ENCODE measurements around the gene PATL2. TPM values are rescaled to one million over a fixed set of nuclear protein-coding genes. Genes with fewer than 3 reads are reported as not detected.

PATL2 gene
- total and polyA plus RNA-seq, 2 experiments from 2014 or later = 0.19 TPM; not detected in 1

DNA sequence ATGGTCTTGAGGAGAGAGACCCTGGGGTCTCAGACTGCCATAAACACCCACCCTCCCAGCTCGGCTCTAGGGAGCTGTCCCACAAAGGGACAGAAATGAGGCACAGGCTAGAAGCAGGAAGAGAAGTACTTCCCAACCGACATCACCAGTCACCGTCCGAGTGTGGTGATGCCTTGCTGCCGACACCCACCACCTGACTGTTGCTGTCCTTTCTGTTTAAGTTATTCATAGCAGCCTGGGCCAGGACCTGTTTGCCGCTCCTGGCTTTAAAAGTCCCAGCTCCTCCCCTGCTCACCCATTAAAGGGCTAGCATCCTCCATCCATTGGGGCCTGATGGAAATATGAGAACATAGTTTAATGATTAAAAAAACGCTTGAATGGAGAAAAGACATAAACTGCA is 34.4 kb downstream of the PATL2 start:
- no peak overlapping the region for H3K4me3 ChIP-seq
- no peak overlapping the region for H3K4me2 ChIP-seq
- Mint-ChIP-seq H3K27ac (no peak overlapping the region), H3K9me3 (no peaks in the 10 kb centered on the region), H3K4me3 (no peak overlapping the region), H3K4me1 (peaks cover 3% of the 10 kb centered on the region; the same call in 1 of the 3 replicates), H3K36me3 (ENCODE audit: low read depth) (no peaks in the 10 kb centered on the region), H3K27me3 (ENCODE audit: insufficient read depth, low read depth, poor library complexity) (peaks cover 2% of the 10 kb centered on the region)
- TF ChIP-seq, protein P1, sequence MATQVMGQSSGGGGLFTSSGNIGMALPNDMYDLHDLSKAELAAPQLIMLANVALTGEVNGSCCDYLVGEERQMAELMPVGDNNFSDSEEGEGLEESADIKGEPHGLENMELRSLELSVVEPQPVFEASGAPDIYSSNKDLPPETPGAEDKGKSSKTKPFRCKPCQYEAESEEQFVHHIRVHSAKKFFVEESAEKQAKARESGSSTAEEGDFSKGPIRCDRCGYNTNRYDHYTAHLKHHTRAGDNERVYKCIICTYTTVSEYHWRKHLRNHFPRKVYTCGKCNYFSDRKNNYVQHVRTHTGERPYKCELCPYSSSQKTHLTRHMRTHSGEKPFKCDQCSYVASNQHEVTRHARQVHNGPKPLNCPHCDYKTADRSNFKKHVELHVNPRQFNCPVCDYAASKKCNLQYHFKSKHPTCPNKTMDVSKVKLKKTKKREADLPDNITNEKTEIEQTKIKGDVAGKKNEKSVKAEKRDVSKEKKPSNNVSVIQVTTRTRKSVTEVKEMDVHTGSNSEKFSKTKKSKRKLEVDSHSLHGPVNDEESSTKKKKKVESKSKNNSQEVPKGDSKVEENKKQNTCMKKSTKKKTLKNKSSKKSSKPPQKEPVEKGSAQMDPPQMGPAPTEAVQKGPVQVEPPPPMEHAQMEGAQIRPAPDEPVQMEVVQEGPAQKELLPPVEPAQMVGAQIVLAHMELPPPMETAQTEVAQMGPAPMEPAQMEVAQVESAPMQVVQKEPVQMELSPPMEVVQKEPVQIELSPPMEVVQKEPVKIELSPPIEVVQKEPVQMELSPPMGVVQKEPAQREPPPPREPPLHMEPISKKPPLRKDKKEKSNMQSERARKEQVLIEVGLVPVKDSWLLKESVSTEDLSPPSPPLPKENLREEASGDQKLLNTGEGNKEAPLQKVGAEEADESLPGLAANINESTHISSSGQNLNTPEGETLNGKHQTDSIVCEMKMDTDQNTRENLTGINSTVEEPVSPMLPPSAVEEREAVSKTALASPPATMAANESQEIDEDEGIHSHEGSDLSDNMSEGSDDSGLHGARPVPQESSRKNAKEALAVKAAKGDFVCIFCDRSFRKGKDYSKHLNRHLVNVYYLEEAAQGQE (IDR thresholded peaks at IDR 0.05; ENCODE audit: unreplicated experiment) = no peak
- no peak for TF ChIP-seq ZNF114 (CRISPR knock-in tag; IDR thresholded peaks at IDR 0.05)
- no peak for TF ChIP-seq ZNF331 (CRISPR knock-in tag; IDR thresholded peaks at IDR 0.05; ENCODE audit: low read depth)
- TF ChIP-seq POLR2AphosphoS5 (IDR thresholded peaks at IDR 0.05; ENCODE audit: low read depth) = no peak
- no peaks in the 10 kb centered on the region for H3K36me3 ChIP-seq (ENCODE audit: insufficient read depth)
- 0 out of 2 replicates have a peak overlapping the region, but pooled peaks have one; percentile 69 for H2AFZ ChIP-seq
- DNase-seq (ENCODE audit: low spot score) (no peak), ATAC-seq (no peak)
- H3K4me1 ChIP-seq (ENCODE audit: insufficient read depth) = 0 out of 2 replicates have a peak, but pooled peaks cover 4% of the 10 kb centered on the region
- H3K9me2 ChIP-seq (ENCODE audit: insufficient read depth) = 0 out of 2 replicates have a peak, but pooled peaks cover 2% of the 10 kb centered on the region
- H3K27ac ChIP-seq (ENCODE audit: low read depth) = no peak overlapping the region
- no peaks in the 10 kb centered on the region for H3F3A ChIP-seq (replicated peaks; ENCODE audit: low read depth)
- no peaks in the 10 kb centered on the region for H3K27me3 ChIP-seq (ENCODE audit: insufficient read depth)
- no peaks in the 10 kb centered on the region for H3K79me2 ChIP-seq (replicated peaks; ENCODE audit: insufficient read depth)
- H4K20me1 ChIP-seq (replicated peaks; ENCODE audit: insufficient read depth) = no peaks in the 10 kb centered on the region

DNA sequence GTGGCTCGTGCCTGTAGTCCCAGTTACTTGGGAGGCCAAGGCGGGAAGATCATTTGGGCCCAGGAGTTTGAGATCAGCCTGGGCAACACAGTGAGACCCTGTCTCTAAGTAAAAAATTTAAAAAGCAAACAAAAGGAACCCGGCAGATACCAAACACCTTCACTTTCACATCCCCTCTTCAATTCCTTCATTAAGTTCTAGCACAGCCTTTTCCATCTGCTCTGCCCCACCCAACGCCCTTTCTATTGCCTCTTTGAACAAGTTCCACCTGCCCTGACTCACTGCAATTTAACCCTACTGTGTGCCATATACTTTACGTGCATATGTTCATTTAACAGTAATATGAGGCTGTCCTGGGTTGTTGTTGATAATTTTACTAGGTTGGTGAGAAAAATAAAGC is 35.2 kb downstream of the PATL2 start:
- no peaks in the 10 kb centered on the region; the same call in 2 of the 3 replicates for H3K4me1 Mint-ChIP-seq
- H3K36me3 ChIP-seq (ENCODE audit: insufficient read depth) = no peaks in the 10 kb centered on the region
- no peak overlapping the region for H3K4me2 ChIP-seq
- no peak overlapping the region for H3K27ac ChIP-seq (ENCODE audit: low read depth)
- no peaks in the 10 kb centered on the region for H3K9me3 Mint-ChIP-seq
- H3K27me3 ChIP-seq (ENCODE audit: insufficient read depth) = no peaks in the 10 kb centered on the region
- no peak overlapping the region for H3K4me3 ChIP-seq
- H3K9me2 ChIP-seq (ENCODE audit: insufficient read depth) = 0 out of 2 replicates have a peak, but pooled peaks cover 2% of the 10 kb centered on the region
- H2AFZ ChIP-seq = no peak overlapping the region
- DNase-seq (ENCODE audit: low spot score) (no peak), ATAC-seq (no peak)
- H4K20me1 ChIP-seq (replicated peaks; ENCODE audit: insufficient read depth) = no peaks in the 10 kb centered on the region
- H3K27me3 Mint-ChIP-seq (ENCODE audit: insufficient read depth, low read depth, poor library complexity) = peaks cover 2% of the 10 kb centered on the region
- 0 out of 2 replicates have a peak, but pooled peaks cover 4% of the 10 kb centered on the region for H3K4me1 ChIP-seq (ENCODE audit: insufficient read depth)
- H3K4me3 Mint-ChIP-seq = no peak overlapping the region; the same call in 2 of the 3 replicates
- no peaks in the 10 kb centered on the region for H3K79me2 ChIP-seq (replicated peaks; ENCODE audit: insufficient read depth)
- no peak overlapping the region for H3K27ac Mint-ChIP-seq
- H3F3A ChIP-seq (replicated peaks; ENCODE audit: low read depth) = no peaks in the 10 kb centered on the region
- H3K36me3 Mint-ChIP-seq (ENCODE audit: low read depth) = no peaks in the 10 kb centered on the region
- TF ChIP-seq ZNF331 (CRISPR knock-in tag; IDR thresholded peaks at IDR 0.05; ENCODE audit: low read depth) (no peak), EZH2phosphoT487 (IDR thresholded peaks at IDR 0.05; ENCODE audit: unreplicated experiment) (no peak), STAT1 (IDR thresholded peaks at IDR 0.05; ENCODE audit: unreplicated experiment) (no peak), POLR2AphosphoS5 (IDR thresholded peaks at IDR 0.05; ENCODE audit: low read depth) (no peak), NANOG (IDR thresholded peaks at IDR 0.05; ENCODE audit: borderline replicate concordance) (no peak), CREB1 (CRISPR knock-in tag; IDR thresholded peaks at IDR 0.05; ENCODE audit: low read depth) (no peak), ZNF114 (CRISPR knock-in tag; IDR thresholded peaks at IDR 0.05) (no peak), EZH2 (IDR thresholded peaks at IDR 0.05; ENCODE audit: low read depth, unreplicated experiment) (no peak), JUNB (IDR thresholded peaks at IDR 0.05; ENCODE audit: unreplicated experiment) (no peak)
- TF ChIP-seq, protein P2, sequence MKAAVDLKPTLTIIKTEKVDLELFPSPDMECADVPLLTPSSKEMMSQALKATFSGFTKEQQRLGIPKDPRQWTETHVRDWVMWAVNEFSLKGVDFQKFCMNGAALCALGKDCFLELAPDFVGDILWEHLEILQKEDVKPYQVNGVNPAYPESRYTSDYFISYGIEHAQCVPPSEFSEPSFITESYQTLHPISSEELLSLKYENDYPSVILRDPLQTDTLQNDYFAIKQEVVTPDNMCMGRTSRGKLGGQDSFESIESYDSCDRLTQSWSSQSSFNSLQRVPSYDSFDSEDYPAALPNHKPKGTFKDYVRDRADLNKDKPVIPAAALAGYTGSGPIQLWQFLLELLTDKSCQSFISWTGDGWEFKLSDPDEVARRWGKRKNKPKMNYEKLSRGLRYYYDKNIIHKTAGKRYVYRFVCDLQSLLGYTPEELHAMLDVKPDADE (IDR thresholded peaks at IDR 0.05) = no peak
- TF ChIP-seq, protein P3, sequence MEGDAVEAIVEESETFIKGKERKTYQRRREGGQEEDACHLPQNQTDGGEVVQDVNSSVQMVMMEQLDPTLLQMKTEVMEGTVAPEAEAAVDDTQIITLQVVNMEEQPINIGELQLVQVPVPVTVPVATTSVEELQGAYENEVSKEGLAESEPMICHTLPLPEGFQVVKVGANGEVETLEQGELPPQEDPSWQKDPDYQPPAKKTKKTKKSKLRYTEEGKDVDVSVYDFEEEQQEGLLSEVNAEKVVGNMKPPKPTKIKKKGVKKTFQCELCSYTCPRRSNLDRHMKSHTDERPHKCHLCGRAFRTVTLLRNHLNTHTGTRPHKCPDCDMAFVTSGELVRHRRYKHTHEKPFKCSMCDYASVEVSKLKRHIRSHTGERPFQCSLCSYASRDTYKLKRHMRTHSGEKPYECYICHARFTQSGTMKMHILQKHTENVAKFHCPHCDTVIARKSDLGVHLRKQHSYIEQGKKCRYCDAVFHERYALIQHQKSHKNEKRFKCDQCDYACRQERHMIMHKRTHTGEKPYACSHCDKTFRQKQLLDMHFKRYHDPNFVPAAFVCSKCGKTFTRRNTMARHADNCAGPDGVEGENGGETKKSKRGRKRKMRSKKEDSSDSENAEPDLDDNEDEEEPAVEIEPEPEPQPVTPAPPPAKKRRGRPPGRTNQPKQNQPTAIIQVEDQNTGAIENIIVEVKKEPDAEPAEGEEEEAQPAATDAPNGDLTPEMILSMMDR (conservative IDR thresholded peaks at IDR 0.05; ENCODE audit: low read depth in 2 of 2) = no peak
